Measurements from ENCODE around the gene CNTNAP1. TPM values are rescaled to one million over a fixed set of nuclear protein-coding genes. Genes with fewer than 3 reads are reported as not detected.

The CNTNAP1 gene
- total RNA-seq, 1 experiment from 2014 or later, result 5.6 TPM

DNA sequence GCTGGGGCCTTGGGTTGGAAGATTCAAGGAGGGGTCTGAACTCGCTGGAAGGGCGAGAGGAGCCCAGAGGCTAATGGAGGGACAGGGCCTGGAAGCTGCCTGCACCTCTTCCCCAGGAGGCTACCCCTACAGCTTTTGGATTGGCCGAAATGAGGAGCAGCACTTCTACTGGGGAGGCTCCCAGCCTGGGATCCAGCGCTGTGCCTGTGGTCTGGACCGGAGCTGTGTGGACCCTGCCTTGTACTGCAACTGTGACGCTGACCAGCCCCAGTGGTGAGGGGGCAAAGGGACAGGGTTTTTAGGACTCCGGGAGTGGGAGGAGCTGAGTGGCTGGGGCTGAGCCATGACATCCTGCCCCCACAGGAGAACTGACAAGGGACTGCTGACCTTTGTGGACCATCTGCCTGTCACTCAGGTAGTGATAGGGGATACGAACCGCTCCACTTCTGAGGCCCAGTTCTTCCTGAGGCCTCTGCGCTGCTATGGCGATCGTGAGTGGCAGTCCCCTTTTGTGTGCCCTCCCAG lies 8.8 kb downstream of the CNTNAP1 start:
- no peak for DNase-seq (ENCODE audit: low spot score)
- no peaks in the 10 kb centered on the region for H3K4me1 ChIP-seq (ENCODE audit: insufficient read depth, low read length, poor library complexity, severe bottlenecking)
- BruUV-seq (replicated peaks), result no TSS peak
- TF ChIP-seq CTCF (conservative IDR thresholded peaks at IDR 0.05; ENCODE audit: low read depth, low read length), result no peak
- TF ChIP-seq EZH2 (IDR thresholded peaks at IDR 0.05; ENCODE audit: borderline replicate concordance, low read depth, low read length, poor library complexity, severe bottlenecking), result no peak
- POLR2A ChIA-PET (ENCODE audit: low non-redundant PET), result no interaction called here
- H3K9me3 ChIP-seq (ENCODE audit: low read depth, low read length, poor library complexity, severe bottlenecking), result no peaks in the 10 kb centered on the region
- CTCF ChIA-PET, result no interaction called here
- no peak overlapping the region for H3K27ac ChIP-seq (ENCODE audit: low read depth, low read length, poor library complexity, severe bottlenecking)
- no peaks in the 10 kb centered on the region for H3K27me3 ChIP-seq (replicated peaks; ENCODE audit: insufficient read depth, low read depth, low read length, poor library complexity)
- no peak overlapping the region for H3K4me3 ChIP-seq (ENCODE audit: low read depth, low read length, poor library complexity, severe bottlenecking)
- no peaks in the 10 kb centered on the region for H3K36me3 ChIP-seq (ENCODE audit: insufficient read depth, low read length, poor library complexity, severe bottlenecking)
- intact Hi-C loops (cut with micrococcal nuclease; ENCODE audit: unreplicated experiment), result no loop called here

- Histone ChIP-seq H3K27me3 (replicated peaks; ENCODE audit: insufficient read depth, low read depth, low read length, poor library complexity) (no peaks in the 10 kb centered on the region), H3K4me1 (ENCODE audit: insufficient read depth, low read length, poor library complexity, severe bottlenecking) (no peaks in the 10 kb centered on the region), H3K36me3 (ENCODE audit: insufficient read depth, low read length, poor library complexity, severe bottlenecking) (no peaks in the 10 kb centered on the region), H3K4me3 (ENCODE audit: low read depth, low read length, poor library complexity, severe bottlenecking) (no peak overlapping the region), H3K9me3 (ENCODE audit: low read depth, low read length, poor library complexity, severe bottlenecking) (no peaks in the 10 kb centered on the region), H3K27ac (ENCODE audit: low read depth, low read length, poor library complexity, severe bottlenecking) (no peak overlapping the region)
- intact Hi-C loops (cut with micrococcal nuclease; ENCODE audit: unreplicated experiment), result no loop called here
- DNase-seq (ENCODE audit: low spot score), result no peak
- POLR2A ChIA-PET (ENCODE audit: low non-redundant PET), result no interaction called here
- no TSS peak for BruUV-seq (replicated peaks)
- TF ChIP-seq EZH2 (IDR thresholded peaks at IDR 0.05; ENCODE audit: borderline replicate concordance, low read depth, low read length, poor library complexity, severe bottlenecking) (no peak), CTCF (conservative IDR thresholded peaks at IDR 0.05; ENCODE audit: low read depth, low read length) (no peak)
- CTCF ChIA-PET, result no interaction called here
These were observed 10.2 kb downstream of the CNTNAP1 start for GRCh38 chr17:42692489-42692888.

DNA sequence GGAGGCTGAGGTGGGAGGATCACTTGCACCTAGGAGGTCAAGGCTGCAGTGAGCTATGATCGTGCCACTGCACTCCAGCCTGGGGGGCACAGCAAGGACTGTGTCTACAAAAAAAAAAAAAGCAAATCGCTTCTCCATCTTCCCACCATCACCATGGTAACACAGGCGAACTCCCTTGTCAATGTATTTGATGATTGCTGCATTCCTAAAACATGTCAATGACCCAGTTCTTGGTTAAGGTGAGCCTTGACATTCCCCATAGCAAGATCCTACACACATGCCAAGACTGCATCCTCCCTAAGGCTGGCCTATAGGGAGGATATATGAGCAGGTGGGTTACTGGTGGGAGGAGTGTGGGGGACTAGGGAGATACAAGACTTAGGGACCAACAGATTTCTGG lies 12.2 kb downstream of the CNTNAP1 start:
- Histone ChIP-seq H3K27me3 (replicated peaks; ENCODE audit: insufficient read depth, low read depth, low read length, poor library complexity) (no peaks in the 10 kb centered on the region), H3K27ac (ENCODE audit: low read depth, low read length, poor library complexity, severe bottlenecking) (no peak overlapping the region), H3K4me3 (ENCODE audit: low read depth, low read length, poor library complexity, severe bottlenecking) (no peak overlapping the region), H3K36me3 (ENCODE audit: insufficient read depth, low read length, poor library complexity, severe bottlenecking) (no peaks in the 10 kb centered on the region), H3K9me3 (ENCODE audit: low read depth, low read length, poor library complexity, severe bottlenecking) (no peaks in the 10 kb centered on the region), H3K4me1 (ENCODE audit: insufficient read depth, low read length, poor library complexity, severe bottlenecking) (no peaks in the 10 kb centered on the region)
- BruUV-seq (replicated peaks), result no TSS peak
- no peak for TF ChIP-seq EZH2 (IDR thresholded peaks at IDR 0.05; ENCODE audit: borderline replicate concordance, low read depth, low read length, poor library complexity, severe bottlenecking)
- TF ChIP-seq CTCF (conservative IDR thresholded peaks at IDR 0.05; ENCODE audit: low read depth, low read length), result no peak
- ChIA-PET POLR2A (ENCODE audit: low non-redundant PET) (no interaction called here), CTCF (no interaction called here)
- no peak for DNase-seq (ENCODE audit: low spot score)
- intact Hi-C loops (cut with micrococcal nuclease; ENCODE audit: unreplicated experiment), result no loop called here

Data from A673 (cell line).